Stimulated activated CD4-positive, alpha-beta T cell treated with anti-CD3 and anti-CD28 coated beads, Interleukin-1b, Interleukin-23, amount 100 ng/mL, for 48 hours (primary cell): Measurements from ENCODE around the gene MIEN1.

Experiments
- DNase-seq: peaks from one replicate; pipeline ENCODE4 v3.0.0-alpha.2; 2020

Gene MIEN1

DNA sequence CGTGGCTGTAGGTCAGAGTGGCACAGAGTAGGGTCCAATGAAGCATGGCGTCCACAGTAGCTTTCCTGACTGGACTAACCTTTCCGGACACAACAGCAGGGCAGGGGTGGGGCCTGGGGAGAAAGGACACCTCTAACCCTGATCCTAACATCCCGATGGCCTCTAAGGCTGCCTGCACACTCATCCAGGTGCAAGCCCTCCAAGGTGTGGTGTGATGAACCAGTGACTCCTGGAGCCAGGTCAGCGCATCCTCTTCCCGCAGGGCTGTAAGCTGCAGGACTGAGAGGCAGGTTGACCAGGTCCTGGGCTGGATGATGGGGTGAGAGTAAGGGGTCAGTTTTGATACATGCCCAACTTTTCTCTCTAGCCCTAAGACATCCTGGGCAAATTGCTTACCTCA is 33.6 kb downstream of the MIEN1 start:
- DNase-seq: no peak

DNA sequence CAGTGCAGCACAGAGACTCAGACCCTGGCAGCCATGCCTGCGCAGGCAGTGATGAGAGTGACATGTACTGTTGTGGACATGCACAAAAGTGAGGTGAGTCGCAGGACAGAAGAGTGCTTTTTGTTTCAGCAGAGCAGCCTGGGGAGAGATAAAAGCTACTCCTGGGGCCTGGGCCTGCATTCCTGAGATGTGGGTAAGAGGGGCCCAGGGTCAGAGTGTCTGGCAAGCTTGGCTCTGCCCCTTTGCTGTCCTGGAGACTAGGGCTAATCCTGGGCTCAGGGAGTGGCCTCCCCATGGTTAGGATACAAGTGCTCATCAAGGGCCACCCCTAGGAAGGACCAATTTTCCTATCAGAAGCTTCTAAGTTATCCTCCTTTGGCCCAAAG is 35.2 kb downstream of the MIEN1 start:
- no peak for DNase-seq

DNA sequence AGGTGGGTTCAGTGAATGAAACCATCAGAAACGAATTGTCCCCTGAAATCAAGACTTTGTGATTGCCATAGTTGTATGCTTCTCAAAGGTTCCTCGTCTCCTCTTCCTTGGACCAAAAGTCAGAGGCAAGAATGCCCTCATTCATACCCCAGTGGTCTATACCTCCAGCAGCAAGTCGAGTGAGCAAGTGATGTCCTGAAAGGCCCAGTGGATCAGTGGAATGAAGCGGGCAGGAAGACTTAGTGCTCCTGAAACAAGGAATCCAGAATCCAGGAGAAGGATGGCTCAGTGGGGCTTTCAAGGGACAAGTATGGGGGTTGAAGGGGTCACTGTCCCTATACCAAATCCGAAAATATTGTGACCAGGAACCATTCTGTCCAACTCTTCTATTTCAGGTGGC is 35.7 kb downstream of the MIEN1 start:
- no peak for DNase-seq

DNA sequence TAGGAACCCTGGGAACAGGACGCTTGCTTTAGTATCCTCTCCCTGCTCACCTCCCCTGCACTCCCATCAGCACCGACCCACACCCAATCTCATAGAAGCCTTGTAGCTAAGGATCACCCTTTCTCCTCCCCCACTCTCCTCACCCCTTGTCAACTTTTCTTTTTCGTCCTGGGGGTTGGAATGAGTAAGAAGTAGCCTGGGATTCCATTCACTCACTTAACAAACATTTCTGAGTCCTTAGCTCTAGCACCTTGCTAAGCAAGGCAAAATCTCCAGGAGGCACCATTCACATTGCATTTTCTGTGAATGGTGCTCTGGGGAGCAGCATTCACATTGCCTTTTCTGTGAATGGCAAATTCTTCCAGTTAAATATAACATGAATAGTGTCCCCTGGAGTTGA is 41.4 kb downstream of the MIEN1 start:
- DNase-seq: no peak

DNA sequence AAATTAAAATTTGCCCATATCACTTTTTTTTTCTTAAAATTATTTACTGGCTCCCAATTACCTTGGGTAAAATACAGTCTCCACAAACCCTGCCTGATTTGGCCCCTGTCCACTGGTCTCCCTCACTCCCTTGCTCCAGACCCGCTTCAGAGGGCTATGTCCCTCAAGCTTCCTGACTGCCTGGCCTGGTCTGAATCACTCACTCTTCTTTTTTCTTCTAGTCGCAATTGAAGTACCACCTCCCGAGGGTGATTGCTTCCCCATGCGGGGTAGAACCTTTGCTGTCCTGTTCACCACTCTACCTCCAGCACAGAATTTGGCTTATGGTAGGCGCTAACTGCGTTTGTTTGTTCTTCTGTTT is 41.9 kb downstream of the MIEN1 start:
- DNase-seq: no peak

DNA sequence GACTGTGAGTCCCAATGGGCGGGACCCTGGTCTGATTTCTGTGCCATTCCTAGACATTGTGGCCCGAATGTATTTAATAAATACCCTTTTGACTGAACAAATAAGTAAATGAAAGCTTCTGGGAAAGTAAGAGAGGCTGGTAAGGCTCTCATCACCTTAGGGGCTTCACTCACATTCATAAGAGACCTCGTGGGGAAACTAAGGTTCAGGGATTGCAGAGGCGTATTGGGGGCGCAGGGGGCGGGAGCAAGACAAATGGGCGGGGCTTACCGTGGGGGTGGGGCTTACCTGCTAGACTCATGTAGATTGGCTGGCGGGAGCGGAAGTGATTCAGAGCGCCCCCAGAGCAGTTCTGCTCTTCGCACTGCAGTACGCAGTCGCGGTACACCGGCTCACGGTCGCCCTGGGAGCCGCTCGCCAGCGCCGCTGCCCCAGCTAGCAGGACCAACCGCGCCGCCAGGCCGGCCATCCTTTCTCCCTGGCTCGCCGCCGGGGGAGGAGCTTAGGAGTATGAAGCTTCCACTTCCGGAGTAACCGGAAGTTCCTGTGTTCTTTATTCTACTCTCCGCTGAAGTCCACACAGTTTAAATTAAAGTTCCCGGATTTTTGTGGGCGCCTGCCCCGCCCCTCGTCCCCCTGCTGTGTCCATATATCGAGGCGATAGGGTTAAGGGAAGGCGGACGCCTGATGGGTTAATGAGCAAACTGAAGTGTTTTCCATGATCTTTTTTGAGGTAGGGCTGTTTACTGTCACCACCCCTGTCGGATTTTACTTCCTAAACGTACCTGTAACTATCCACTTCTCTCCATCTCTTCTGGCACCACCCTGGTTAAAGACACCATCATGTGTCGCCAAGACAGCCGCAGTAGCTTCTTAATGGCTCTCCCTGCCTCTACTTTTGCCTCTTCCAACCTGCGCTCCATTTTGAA is 42.5 kb downstream of the MIEN1 start, which contains the start of gene PGAP3:
Gene PGAP3, minus strand, starts transcription at position 512 of the 929 bp plus-strand sequence. Its CDS starts 43 bp downstream, at position 469.
- DNase-seq: peak; percentile 91

DNA sequence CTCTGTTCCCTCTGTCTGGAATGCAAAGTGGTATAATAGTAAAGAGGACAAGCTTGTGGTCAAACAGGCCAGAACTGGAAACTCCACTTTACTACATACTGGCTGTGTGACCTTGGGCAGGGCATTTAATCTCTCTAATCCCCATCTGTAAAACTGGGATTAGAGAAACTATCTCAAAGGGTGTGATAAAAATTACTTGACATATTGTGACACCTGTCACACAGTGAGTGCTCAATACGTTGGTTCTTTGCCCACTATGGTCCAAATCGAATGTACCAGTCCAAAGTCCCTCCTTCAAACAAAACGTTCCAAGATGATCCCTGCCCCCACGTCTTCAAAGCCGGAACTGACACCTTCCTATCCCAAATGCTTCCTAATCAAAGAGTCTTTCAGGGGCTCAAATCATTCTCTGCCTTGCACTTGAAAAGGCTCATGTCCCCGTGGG is 43.2 kb downstream of the MIEN1 start:
- no peak for DNase-seq

DNA sequence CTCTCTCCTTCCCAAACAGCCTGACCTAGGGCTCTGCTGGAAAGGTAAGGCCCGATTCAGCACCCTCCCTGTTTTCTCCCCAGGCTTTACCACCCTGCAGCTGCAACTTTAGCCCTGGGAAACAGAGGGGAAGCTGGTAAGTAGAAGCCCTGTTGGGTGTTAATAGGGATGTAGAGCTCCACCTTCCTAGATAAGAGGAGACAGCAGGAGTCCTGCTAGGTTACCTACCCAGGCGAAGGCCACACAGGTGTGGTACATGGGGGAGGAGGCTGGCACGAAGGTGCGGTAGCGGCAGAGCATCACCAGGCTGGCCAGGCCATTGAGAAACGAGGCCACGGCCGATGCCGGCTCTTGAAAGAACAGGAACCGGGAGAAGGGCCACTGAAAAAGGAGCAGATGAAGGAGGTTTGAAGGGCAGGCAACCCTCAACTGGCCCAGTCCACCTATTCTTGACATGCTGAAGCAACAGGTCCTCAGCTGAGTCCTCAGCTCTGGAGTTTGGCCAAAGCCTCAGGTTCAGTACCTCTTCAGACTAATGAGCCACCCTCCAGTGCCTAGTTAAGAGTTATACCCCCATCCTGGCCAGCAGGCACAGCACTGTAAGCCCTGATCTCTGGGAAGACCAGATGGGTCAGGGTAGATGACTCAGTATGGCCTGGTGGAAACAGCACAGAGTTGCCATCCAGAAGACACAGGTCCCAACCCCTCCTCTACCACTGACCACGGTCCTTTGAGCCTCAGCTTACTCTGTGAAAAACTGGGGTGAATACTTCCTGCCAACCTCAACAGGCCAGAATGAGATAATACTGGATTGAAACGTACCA is 45.8 kb downstream of the MIEN1 start:
- DNase-seq: no peak

DNA sequence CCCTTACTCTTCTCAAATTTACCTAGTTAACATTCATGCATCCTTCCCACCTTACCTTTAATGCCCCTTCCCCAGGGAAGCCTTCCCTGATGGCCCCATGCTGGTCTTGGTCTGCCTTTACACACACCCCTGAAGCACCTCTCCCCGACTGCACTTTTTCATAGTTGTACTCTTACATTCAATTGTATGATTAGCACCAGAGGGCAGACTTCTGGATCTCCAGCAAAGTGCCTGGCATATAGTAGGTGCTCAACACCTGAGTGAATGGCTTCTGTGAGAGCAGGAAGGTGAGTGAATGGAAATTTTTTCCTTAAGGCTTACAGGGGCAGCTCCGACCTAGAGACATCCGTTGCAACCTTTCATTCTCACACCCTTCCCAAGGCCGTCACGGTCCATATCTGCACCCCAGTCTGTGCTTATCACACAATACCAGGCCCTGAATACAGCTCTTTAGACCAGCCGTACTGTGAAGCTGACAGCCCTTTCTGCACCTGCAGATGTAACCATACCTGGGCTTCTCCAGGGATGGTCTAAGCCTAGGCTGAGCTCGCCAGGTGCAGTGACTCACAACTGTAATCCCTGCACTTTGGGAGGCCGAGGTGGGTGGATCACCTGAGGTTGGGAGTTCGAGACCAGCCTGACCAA is 46.9 kb downstream of the MIEN1 start:
- no peak for DNase-seq

DNA sequence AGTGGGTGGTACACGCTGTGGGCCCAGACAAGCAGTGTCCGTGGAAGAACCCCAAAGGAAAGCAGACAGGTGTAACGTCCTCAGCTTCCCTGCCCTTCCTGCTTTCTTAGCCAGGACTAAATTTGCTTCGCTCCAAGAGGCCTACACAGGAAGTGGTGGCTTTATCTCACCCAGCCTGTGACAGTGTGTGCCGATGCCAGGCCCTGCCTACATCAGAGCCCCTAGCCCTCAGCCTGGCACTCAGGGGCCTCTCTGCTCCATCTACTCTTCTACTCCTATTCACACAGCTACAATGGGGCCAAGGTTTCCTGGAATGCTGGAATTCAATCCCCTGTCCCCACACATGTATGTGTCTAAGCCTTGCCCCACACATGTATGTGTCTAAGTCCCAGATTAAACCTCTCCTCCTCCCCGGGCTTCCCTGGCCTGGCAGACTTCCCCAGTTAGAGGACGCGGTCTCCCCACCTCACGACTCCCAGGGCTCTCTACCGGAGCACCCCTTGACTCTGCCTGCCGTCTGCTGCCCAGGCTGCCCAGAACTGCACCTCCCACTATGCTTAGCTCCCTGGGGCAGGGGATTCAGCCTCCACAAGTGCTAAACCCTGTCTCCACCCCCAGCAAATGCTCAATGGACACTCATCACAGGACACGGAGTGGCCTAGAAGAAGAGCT is 50.7 kb downstream of the MIEN1 start:
- peak; percentile 28 for DNase-seq
